ENCODE results near the gene CEP112.
"Not testable (repeated sequence)": the region's sequence is repeated elsewhere in the genome, so short reads cannot be mapped to it uniquely, and the experiment has no call there.

CEP112 gene

GRCh38 chr17:66172144-66172543 lies 19.8 kb downstream of the CEP112 start:
- no peaks in the 10 kb centered on the region for H3K4me1 ChIP-seq
- no peaks in the 10 kb centered on the region for H3K9me3 ChIP-seq
- no peak overlapping the region for H3K4me3 ChIP-seq (ENCODE audit: low read depth, low read length)
- H3K27me3 ChIP-seq, result no peaks in the 10 kb centered on the region
- no peaks in the 10 kb centered on the region for H3K36me3 ChIP-seq
- no peak for DNase-seq
- TF ChIP-seq CTCF (IDR thresholded peaks at IDR 0.05; ENCODE audit: low read depth, low read length), result no peak

- no peak for DNase-seq
- no peak for TF ChIP-seq CTCF (IDR thresholded peaks at IDR 0.05; ENCODE audit: low read depth, low read length)
- no peaks in the 10 kb centered on the region for H3K9me3 ChIP-seq
- H3K36me3 ChIP-seq, result no peaks in the 10 kb centered on the region
- H3K4me1 ChIP-seq, result no peaks in the 10 kb centered on the region
- no peaks in the 10 kb centered on the region for H3K27me3 ChIP-seq
- H3K4me3 ChIP-seq (ENCODE audit: low read depth, low read length), result no peak overlapping the region
Measured at GRCh38 chr17:66171692-66172091, 20.2 kb downstream of the CEP112 start.

GRCh38 chr17:66171172-66171571 lies 20.8 kb downstream of the CEP112 start:
- H3K36me3 ChIP-seq, result no peaks in the 10 kb centered on the region
- H3K4me1 ChIP-seq, result no peaks in the 10 kb centered on the region
- H3K27me3 ChIP-seq, result no peaks in the 10 kb centered on the region
- no peak for DNase-seq
- no peaks in the 10 kb centered on the region for H3K9me3 ChIP-seq
- no peak overlapping the region for H3K4me3 ChIP-seq (ENCODE audit: low read depth, low read length)
- no peak for TF ChIP-seq CTCF (IDR thresholded peaks at IDR 0.05; ENCODE audit: low read depth, low read length)

GRCh38 chr17:66169839-66170238 lies 22.1 kb downstream of the CEP112 start:
- Histone ChIP-seq H3K27me3 (no peaks in the 10 kb centered on the region), H3K9me3 (no peaks in the 10 kb centered on the region), H3K4me3 (ENCODE audit: low read depth, low read length) (no peak overlapping the region), H3K4me1 (no peaks in the 10 kb centered on the region), H3K36me3 (no peaks in the 10 kb centered on the region)
- no peak for TF ChIP-seq CTCF (IDR thresholded peaks at IDR 0.05; ENCODE audit: low read depth, low read length)
- no peak for DNase-seq

GRCh38 chr17:66167189-66167815 lies 24.6 kb downstream of the CEP112 start:
- no peaks in the 10 kb centered on the region for H3K36me3 ChIP-seq
- no peak overlapping the region for H3K4me3 ChIP-seq (ENCODE audit: low read depth, low read length)
- no peak for DNase-seq
- TF ChIP-seq CTCF (IDR thresholded peaks at IDR 0.05; ENCODE audit: low read depth, low read length), result no peak
- no peaks in the 10 kb centered on the region for H3K27me3 ChIP-seq
- H3K4me1 ChIP-seq, result no peaks in the 10 kb centered on the region
- no peaks in the 10 kb centered on the region for H3K9me3 ChIP-seq

GRCh38 chr17:66165537-66166123 lies 26.3 kb downstream of the CEP112 start:
- Histone ChIP-seq H3K4me1 (no peaks in the 10 kb centered on the region), H3K9me3 (no peaks in the 10 kb centered on the region), H3K27me3 (no peaks in the 10 kb centered on the region), H3K4me3 (ENCODE audit: low read depth, low read length) (no peak overlapping the region), H3K36me3 (no peaks in the 10 kb centered on the region)
- TF ChIP-seq CTCF (IDR thresholded peaks at IDR 0.05; ENCODE audit: low read depth, low read length), result peak; percentile 70
- DNase-seq, result no peak

GRCh38 chr17:66155055-66155454 lies 36.9 kb downstream of the CEP112 start:
- not testable (repeated sequence) for H3K9me3 ChIP-seq; DNase-seq; H3K36me3 ChIP-seq; H3K27me3 ChIP-seq; H3K4me3 ChIP-seq (ENCODE audit: low read depth, low read length); H3K4me1 ChIP-seq

All from BE2C (cell line).